NCI-H510A (cell line): Measurements from ENCODE around the gene PDCD10.

Experiments
- DNase-seq: peaks from one replicate; lab custom pipeline; 2025; lab: John Stamatoyannopoulos, UW

Gene PDCD10

GRCh38 chr3:167679526-167679925 lies 55.2 kb downstream of the PDCD10 start:
- no peak for DNase-seq

GRCh38 chr3:167675848-167676247 lies 58.8 kb downstream of the PDCD10 start:
- DNase-seq = no peak

- DNase-seq = no peak
Observed at GRCh38 chr3:167673221-167673620, 61.5 kb downstream of the PDCD10 start.

- no peak for DNase-seq
Observed at GRCh38 chr3:167671878-167672427, 62.7 kb downstream of the PDCD10 start.

- DNase-seq = no peak
Observed at GRCh38 chr3:167669699-167670098, 65.0 kb downstream of the PDCD10 start.

GRCh38 chr3:167668651-167669050 lies 66.0 kb downstream of the PDCD10 start:
- no peak for DNase-seq

GRCh38 chr3:167666563-167666962 lies 68.1 kb downstream of the PDCD10 start:
- no peak for DNase-seq

- DNase-seq = no peak
Observed at GRCh38 chr3:167662919-167663400, 71.7 kb downstream of the PDCD10 start.

- DNase-seq = no peak
Observed at GRCh38 chr3:167657684-167658225, 76.9 kb downstream of the PDCD10 start.

- no peak for DNase-seq
Observed at GRCh38 chr3:167656821-167657220, 77.9 kb downstream of the PDCD10 start.

GRCh38 chr3:167653760-167654159 lies 80.9 kb downstream of the PDCD10 start, which contains the start of gene WDR49:
Gene WDR49, minus strand, starts transcription at chr3:167653942. Its CDS starts 517 bp downstream, at chr3:167653425.
- peak; percentile 19 for DNase-seq

GRCh38 chr3:167653155-167653554 lies 81.5 kb downstream of the PDCD10 start:
- DNase-seq = no peak

GRCh38 chr3:167651826-167652225 lies 82.9 kb downstream of the PDCD10 start:
- DNase-seq = no peak

- no peak for DNase-seq
Observed at GRCh38 chr3:167650459-167650858, 84.2 kb downstream of the PDCD10 start.

- no peak for DNase-seq
Observed at GRCh38 chr3:167649746-167650145, 84.9 kb downstream of the PDCD10 start.

GRCh38 chr3:167644611-167645010 lies 90.1 kb downstream of the PDCD10 start:
- DNase-seq = no peak
